HG03064 (cell line): ENCODE data around the gene GUCY2D.
"Not testable (repeated sequence)": the region's sequence is repeated elsewhere in the genome, so short reads cannot be mapped to it uniquely, and the experiment has no call there.

Experiments
- ATAC-seq: cut with Tn5 transposase; IDR thresholded peaks from one replicate; pipeline ENCODE4 v1.9.1; 2021; ENCODE audit warnings: low read depth; ENCODE audit not compliant: unreplicated experiment

Gene GUCY2D

GRCh38 chr17:8041249-8041928, 39.0 kb downstream of the GUCY2D start:
- ATAC-seq, result no peak

- no peak for ATAC-seq
Measured at GRCh38 chr17:8041979-8042378, 39.6 kb downstream of the GUCY2D start.

GRCh38 chr17:8044819-8045810, 42.7 kb downstream of the GUCY2D start:
- ATAC-seq, result no peak

- no peak for ATAC-seq
Measured at GRCh38 chr17:8046306-8046928, 44.0 kb downstream of the GUCY2D start.

GRCh38 chr17:8046929-8047768, 44.7 kb downstream of the GUCY2D start:
- no peak for ATAC-seq

GRCh38 chr17:8047769-8048110, 45.3 kb downstream of the GUCY2D start:
- ATAC-seq, result no peak

- no peak for ATAC-seq
Measured at GRCh38 chr17:8048236-8048635, 45.8 kb downstream of the GUCY2D start.

GRCh38 chr17:8048736-8049135, 46.3 kb downstream of the GUCY2D start:
- no peak for ATAC-seq

- ATAC-seq, result no peak
Measured at GRCh38 chr17:8051831-8052230, 49.4 kb downstream of the GUCY2D start.

GRCh38 chr17:8052256-8053252, 50.1 kb downstream of the GUCY2D start:
- ATAC-seq, result no peak

GRCh38 chr17:8053600-8053999, 51.2 kb downstream of the GUCY2D start:
- ATAC-seq, result no peak

GRCh38 chr17:8055851-8056231, 53.4 kb downstream of the GUCY2D start:
- ATAC-seq, result no peak

- no peak for ATAC-seq
Measured at GRCh38 chr17:8056232-8056975, 54.0 kb downstream of the GUCY2D start.

- ATAC-seq, result no peak
Measured at GRCh38 chr17:8056976-8057625, 54.7 kb downstream of the GUCY2D start.

GRCh38 chr17:8057691-8058114, 55.3 kb downstream of the GUCY2D start:
- no peak for ATAC-seq

GRCh38 chr17:8059131-8059530, 56.7 kb downstream of the GUCY2D start:
- no peak for ATAC-seq

- no peak for ATAC-seq
Measured at GRCh38 chr17:8060274-8060673, 57.9 kb downstream of the GUCY2D start.

- ATAC-seq, result not testable (repeated sequence)
Measured at GRCh38 chr17:8061851-8062250, 59.4 kb downstream of the GUCY2D start.
